Activated naive CD8-positive, alpha-beta T cell treated with anti-CD3 and anti-CD28 coated beads, Interleukin-2, amount 50 U/mL, for 24 hours (primary cell): Measurements from ENCODE around the gene CST3.
"Not testable (repeated sequence)": the region's sequence is repeated elsewhere in the genome, so short reads cannot be mapped to it uniquely, and the experiment has no call there.

Experiments
- ATAC-seq: fragments of 150-1000 bp; cut with Tn5 transposase; one replicate; pipeline ENCODE4 v1.10.0; 2021
- DNase-seq: peaks from one replicate; pipeline ENCODE4 v3.0.0; 2021
- H3K27ac Mint-ChIP-seq: one replicate; pipeline ENCODE4 v1.8.0; 2021; ENCODE audit warnings: mild to moderate bottlenecking, mixed read lengths
- H3K27me3 Mint-ChIP-seq: one replicate; pipeline ENCODE4 v1.8.0; 2021; ENCODE audit warnings: mixed read lengths
- H3K36me3 Mint-ChIP-seq: one replicate; pipeline ENCODE4 v1.8.0; 2021; ENCODE audit warnings: low read depth, mixed read lengths
- H3K4me1 Mint-ChIP-seq: one replicate; pipeline ENCODE4 v1.8.0; 2021; ENCODE audit warnings: mixed read lengths
- H3K4me3 Mint-ChIP-seq: one replicate; pipeline ENCODE4 v1.8.0; 2021; ENCODE audit warnings: mild to moderate bottlenecking, moderate library complexity, mixed read lengths
- H3K9me3 Mint-ChIP-seq: one replicate; pipeline ENCODE4 v1.8.0; 2021; ENCODE audit warnings: mixed read lengths

Gene CST3

GRCh38 chr20:23637282-23638221 lies at the start of gene CST3:
TSS of gene CST3 (minus strand) at chr20:23637955. CDS start at chr20:23637862, 93 bp downstream.
- H3K4me1 Mint-ChIP-seq: peaks cover 4% of the 10 kb centered on the region
- DNase-seq (peak; percentile 31), ATAC-seq (no peak)
- no peaks in the 10 kb centered on the region for H3K36me3 Mint-ChIP-seq
- H3K4me3 Mint-ChIP-seq: peak within 1 kb of the TSS; percentile 45
- peaks cover 19% of the 10 kb centered on the region for H3K27me3 Mint-ChIP-seq
- no peak within 1 kb of the TSS for H3K27ac Mint-ChIP-seq
- H3K9me3 Mint-ChIP-seq: no peaks in the 10 kb centered on the region

- H3K4me1 Mint-ChIP-seq: no peaks in the 10 kb centered on the region
- ATAC-seq (no peak), DNase-seq (no peak)
- no peaks in the 10 kb centered on the region for H3K9me3 Mint-ChIP-seq
- H3K4me3 Mint-ChIP-seq: no peak overlapping the region
- no peak overlapping the region for H3K27ac Mint-ChIP-seq
- H3K36me3 Mint-ChIP-seq: no peaks in the 10 kb centered on the region
- H3K27me3 Mint-ChIP-seq: peaks cover 6% of the 10 kb centered on the region
Measured at GRCh38 chr20:23686046-23686750, 48.4 kb upstream of the CST3 start.

GRCh38 chr20:23685529-23685896 lies 47.8 kb upstream of the CST3 start:
- H3K4me1 Mint-ChIP-seq, ATAC-seq, DNase-seq, H3K4me3 Mint-ChIP-seq, H3K9me3 Mint-ChIP-seq, H3K27me3 Mint-ChIP-seq, H3K36me3 Mint-ChIP-seq, H3K27ac Mint-ChIP-seq: not testable (repeated sequence)

- Mint-ChIP-seq H3K27ac (no peak overlapping the region), H3K9me3 (no peaks in the 10 kb centered on the region), H3K36me3 (no peaks in the 10 kb centered on the region), H3K4me1 (no peaks in the 10 kb centered on the region), H3K27me3 (peaks cover 15% of the 10 kb centered on the region), H3K4me3 (no peak overlapping the region)
- DNase-seq (no peak), ATAC-seq (no peak)
Measured at GRCh38 chr20:23684261-23684660, 46.5 kb upstream of the CST3 start.

- DNase-seq (no peak), ATAC-seq (no peak)
- Mint-ChIP-seq H3K27me3 (peaks cover 15% of the 10 kb centered on the region), H3K4me3 (no peak overlapping the region), H3K36me3 (no peaks in the 10 kb centered on the region), H3K4me1 (no peaks in the 10 kb centered on the region), H3K27ac (no peak overlapping the region), H3K9me3 (no peaks in the 10 kb centered on the region)
Measured at GRCh38 chr20:23683807-23684206, 46.1 kb upstream of the CST3 start.

- H3K27ac Mint-ChIP-seq: no peak overlapping the region
- ATAC-seq (no peak), DNase-seq (no peak)
- H3K9me3 Mint-ChIP-seq: no peaks in the 10 kb centered on the region
- peaks cover 15% of the 10 kb centered on the region for H3K27me3 Mint-ChIP-seq
- H3K36me3 Mint-ChIP-seq: no peaks in the 10 kb centered on the region
- H3K4me1 Mint-ChIP-seq: no peaks in the 10 kb centered on the region
- no peak overlapping the region for H3K4me3 Mint-ChIP-seq
Measured at GRCh38 chr20:23683281-23683680, 45.5 kb upstream of the CST3 start.

GRCh38 chr20:23680146-23680545 lies 42.4 kb upstream of the CST3 start:
- Mint-ChIP-seq H3K27me3 (peaks cover 12% of the 10 kb centered on the region), H3K27ac (no peak overlapping the region), H3K4me3 (no peak overlapping the region), H3K4me1 (no peaks in the 10 kb centered on the region), H3K9me3 (no peaks in the 10 kb centered on the region), H3K36me3 (no peaks in the 10 kb centered on the region)
- no peak for ATAC-seq
- DNase-seq: no peak

GRCh38 chr20:23679133-23680092 lies 41.7 kb upstream of the CST3 start:
- H3K4me3 Mint-ChIP-seq: no peak overlapping the region
- DNase-seq (no peak), ATAC-seq (no peak)
- H3K4me1 Mint-ChIP-seq: no peaks in the 10 kb centered on the region
- peaks cover 12% of the 10 kb centered on the region for H3K27me3 Mint-ChIP-seq
- no peak overlapping the region for H3K27ac Mint-ChIP-seq
- H3K9me3 Mint-ChIP-seq: no peaks in the 10 kb centered on the region
- H3K36me3 Mint-ChIP-seq: no peaks in the 10 kb centered on the region

GRCh38 chr20:23673209-23673608 lies 35.5 kb upstream of the CST3 start:
- no peaks in the 10 kb centered on the region for H3K9me3 Mint-ChIP-seq
- ATAC-seq (no peak), DNase-seq (no peak)
- peaks cover 2% of the 10 kb centered on the region for H3K27me3 Mint-ChIP-seq
- no peak overlapping the region for H3K27ac Mint-ChIP-seq
- H3K36me3 Mint-ChIP-seq: no peaks in the 10 kb centered on the region
- no peaks in the 10 kb centered on the region for H3K4me1 Mint-ChIP-seq
- no peak overlapping the region for H3K4me3 Mint-ChIP-seq

GRCh38 chr20:23672158-23672557 lies 34.4 kb upstream of the CST3 start:
- H3K27ac Mint-ChIP-seq: no peak overlapping the region

GRCh38 chr20:23671479-23671878 lies 33.7 kb upstream of the CST3 start:
- Mint-ChIP-seq H3K27ac (no peak overlapping the region), H3K27me3 (peaks cover 2% of the 10 kb centered on the region), H3K36me3 (no peaks in the 10 kb centered on the region), H3K9me3 (no peaks in the 10 kb centered on the region), H3K4me1 (no peaks in the 10 kb centered on the region), H3K4me3 (no peak overlapping the region)
- no peak for ATAC-seq
- no peak for DNase-seq

More at GRCh38 chr20:23672158-23672557, 34.4 kb upstream of the CST3 start:
- Mint-ChIP-seq H3K9me3 (no peaks in the 10 kb centered on the region), H3K27me3 (peaks cover 2% of the 10 kb centered on the region), H3K36me3 (no peaks in the 10 kb centered on the region), H3K4me1 (no peaks in the 10 kb centered on the region), H3K4me3 (no peak overlapping the region)
- ATAC-seq: no peak
- no peak for DNase-seq

GRCh38 chr20:23670361-23670760 lies 32.6 kb upstream of the CST3 start:
- ATAC-seq (no peak), DNase-seq (no peak)
- Mint-ChIP-seq H3K27me3 (peaks cover 2% of the 10 kb centered on the region), H3K9me3 (no peaks in the 10 kb centered on the region), H3K36me3 (no peaks in the 10 kb centered on the region), H3K4me3 (no peak overlapping the region), H3K4me1 (no peaks in the 10 kb centered on the region), H3K27ac (no peak overlapping the region)

- ATAC-seq (no peak), DNase-seq (no peak)
- Mint-ChIP-seq H3K27me3 (peaks cover 2% of the 10 kb centered on the region), H3K27ac (no peak overlapping the region), H3K4me3 (no peak overlapping the region), H3K36me3 (no peaks in the 10 kb centered on the region), H3K9me3 (no peaks in the 10 kb centered on the region), H3K4me1 (no peaks in the 10 kb centered on the region)
Measured at GRCh38 chr20:23669866-23670265, 32.1 kb upstream of the CST3 start.

GRCh38 chr20:23669327-23669726 lies 31.6 kb upstream of the CST3 start:
- Mint-ChIP-seq H3K27me3 (peaks cover 2% of the 10 kb centered on the region), H3K36me3 (no peaks in the 10 kb centered on the region), H3K4me1 (no peaks in the 10 kb centered on the region), H3K4me3 (no peak overlapping the region), H3K9me3 (no peaks in the 10 kb centered on the region), H3K27ac (no peak overlapping the region)
- DNase-seq (no peak), ATAC-seq (no peak)
